RWPE2 (cell line): Measurements from ENCODE around the gene RNFT2.

Experiments used
- ATAC-seq: fragments of 200-7000 bp; cut with Tn5 transposase; 3 replicates; pipeline ENCODE4 v1.9.1; 2021; ENCODE audit warnings: low read depth
- DNase-seq: peaks from one replicate; pipeline ENCODE4 v3.0.0-alpha.2; 2020; ENCODE audit warnings: low spot score
- H3K27ac ChIP-seq: fragments of 450-650 bp; 2 replicates; pipeline ENCODE4 v1.5.1; 2017; ENCODE audit warnings: mild to moderate bottlenecking; ENCODE audit not compliant: poor library complexity, severe bottlenecking
- H3K27me3 ChIP-seq: fragments of 250-450 bp; sonication (Bioruptor Pico); 2 replicates; pipeline ENCODE4 v1.5.1; 2021; ENCODE audit warnings: mild to moderate bottlenecking, moderate library complexity; ENCODE audit not compliant: insufficient read depth, poor library complexity, severe bottlenecking
- H3K36me3 ChIP-seq: fragments of 250-450 bp; sonication (Bioruptor Pico); 2 replicates; pipeline ENCODE4 v1.5.1; 2020; ENCODE audit warnings: low read depth, mild to moderate bottlenecking, moderate library complexity
- H3K4me1 ChIP-seq: fragments of 250-450 bp; sonication (Bioruptor Pico); 2 replicates; pipeline ENCODE4 v1.5.1; 2021; ENCODE audit warnings: mild to moderate bottlenecking, moderate library complexity; ENCODE audit not compliant: insufficient read depth, poor library complexity, severe bottlenecking
- H3K4me3 ChIP-seq: fragments of 250-450 bp; sonication (Bioruptor Pico); 2 replicates; pipeline ENCODE4 v1.5.1; 2021; ENCODE audit warnings: mild to moderate bottlenecking, moderate library complexity; ENCODE audit not compliant: severe bottlenecking
- H3K9me3 ChIP-seq: fragments of 250-450 bp; sonication (Bioruptor Pico); 2 replicates; pipeline ENCODE4 v1.5.1; 2021; ENCODE audit warnings: mild to moderate bottlenecking, moderate library complexity; ENCODE audit not compliant: severe bottlenecking
- CTCF ChIP-seq: fragments of 450-650 bp; IDR thresholded peaks from one replicate; pipeline ENCODE4 v1.5.1; 2017; ENCODE audit warnings: mild to moderate bottlenecking, moderate library complexity; ENCODE audit not compliant: poor library complexity, severe bottlenecking

Gene RNFT2

DNA sequence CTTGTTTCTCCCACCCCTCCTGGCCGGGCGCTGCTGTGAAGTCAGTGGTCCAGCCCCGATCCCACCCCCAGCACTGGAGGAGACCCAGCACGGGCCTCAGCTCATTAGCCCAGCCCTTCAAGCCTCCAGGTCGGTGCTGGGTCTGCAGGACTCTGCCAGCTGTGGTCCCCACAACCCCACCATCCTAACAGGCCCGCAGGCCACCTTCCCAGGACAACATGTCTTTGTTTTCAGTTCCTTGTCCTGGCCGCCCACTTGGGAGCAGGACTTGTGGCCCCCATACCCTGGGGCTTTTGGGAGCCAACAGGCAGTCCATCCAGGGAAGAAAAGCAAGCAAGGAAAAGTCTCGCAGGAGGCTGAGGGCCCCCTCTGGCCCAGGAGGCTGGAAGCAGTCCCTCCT lies 83.2 kb downstream of the RNFT2 start:
- H3K4me1 ChIP-seq, result peaks cover 6% of the 10 kb centered on the region
- no peaks in the 10 kb centered on the region for H3K36me3 ChIP-seq
- H3K9me3 ChIP-seq, result no peaks in the 10 kb centered on the region
- ATAC-seq (no peak), DNase-seq (no peak)
- H3K27ac ChIP-seq, result no peak overlapping the region
- H3K27me3 ChIP-seq, result no peaks in the 10 kb centered on the region
- TF ChIP-seq CTCF, result no peak
- H3K4me3 ChIP-seq, result no peak overlapping the region

- Histone ChIP-seq H3K36me3 (no peaks in the 10 kb centered on the region), H3K4me1 (no peaks in the 10 kb centered on the region), H3K27me3 (no peaks in the 10 kb centered on the region), H3K9me3 (no peaks in the 10 kb centered on the region), H3K27ac (no peak overlapping the region), H3K4me3 (no peak overlapping the region)
- ATAC-seq, result no peak
- DNase-seq, result no peak
- TF ChIP-seq CTCF, result no peak
These were observed 89.3 kb downstream of the RNFT2 start for GRCh38 chr12:116827432-116827831.

DNA sequence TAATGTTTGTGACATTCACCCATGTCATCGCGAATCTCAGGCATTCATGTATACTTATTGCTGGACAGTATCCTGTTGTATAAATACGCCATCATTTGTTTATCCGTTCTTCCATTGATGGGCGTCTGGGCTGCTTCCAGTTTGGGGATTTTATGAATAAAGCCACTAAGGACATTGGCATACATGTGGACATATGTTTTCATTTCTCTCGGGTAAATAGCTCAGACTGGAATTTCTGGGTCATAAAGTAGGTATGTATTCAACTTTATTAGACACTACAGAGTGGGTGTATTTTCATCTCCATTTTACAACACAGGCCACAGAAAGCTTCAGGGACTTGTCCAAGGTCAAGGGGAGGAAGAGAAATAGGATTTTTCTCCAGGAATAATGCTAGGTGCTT lies 94.2 kb downstream of the RNFT2 start:
- no peak overlapping the region for H3K27ac ChIP-seq
- ATAC-seq (no peak), DNase-seq (no peak)
- no peaks in the 10 kb centered on the region for H3K9me3 ChIP-seq
- no peaks in the 10 kb centered on the region for H3K36me3 ChIP-seq
- TF ChIP-seq CTCF, result no peak
- H3K27me3 ChIP-seq, result no peaks in the 10 kb centered on the region
- no peaks in the 10 kb centered on the region for H3K4me1 ChIP-seq
- H3K4me3 ChIP-seq, result no peak overlapping the region

- no peak overlapping the region for H3K4me3 ChIP-seq
- ATAC-seq, result no peak
- no peaks in the 10 kb centered on the region for H3K9me3 ChIP-seq
- no peaks in the 10 kb centered on the region for H3K36me3 ChIP-seq
- DNase-seq, result no peak
- no peak overlapping the region for H3K27ac ChIP-seq
- H3K27me3 ChIP-seq, result no peaks in the 10 kb centered on the region
- H3K4me1 ChIP-seq, result no peaks in the 10 kb centered on the region
- no peak for TF ChIP-seq CTCF
These were observed 95.4 kb downstream of the RNFT2 start for GRCh38 chr12:116833474-116833873.

GRCh38 chr12:116835484-116835883 lies 97.4 kb downstream of the RNFT2 start:
- Histone ChIP-seq H3K27me3 (no peaks in the 10 kb centered on the region), H3K27ac (no peak overlapping the region), H3K9me3 (no peaks in the 10 kb centered on the region), H3K4me1 (no peaks in the 10 kb centered on the region), H3K4me3 (no peak overlapping the region), H3K36me3 (no peaks in the 10 kb centered on the region)
- TF ChIP-seq CTCF, result no peak
- DNase-seq (no peak), ATAC-seq (no peak)
